ENCODE data around the gene UNC79.

The UNC79 gene

DNA sequence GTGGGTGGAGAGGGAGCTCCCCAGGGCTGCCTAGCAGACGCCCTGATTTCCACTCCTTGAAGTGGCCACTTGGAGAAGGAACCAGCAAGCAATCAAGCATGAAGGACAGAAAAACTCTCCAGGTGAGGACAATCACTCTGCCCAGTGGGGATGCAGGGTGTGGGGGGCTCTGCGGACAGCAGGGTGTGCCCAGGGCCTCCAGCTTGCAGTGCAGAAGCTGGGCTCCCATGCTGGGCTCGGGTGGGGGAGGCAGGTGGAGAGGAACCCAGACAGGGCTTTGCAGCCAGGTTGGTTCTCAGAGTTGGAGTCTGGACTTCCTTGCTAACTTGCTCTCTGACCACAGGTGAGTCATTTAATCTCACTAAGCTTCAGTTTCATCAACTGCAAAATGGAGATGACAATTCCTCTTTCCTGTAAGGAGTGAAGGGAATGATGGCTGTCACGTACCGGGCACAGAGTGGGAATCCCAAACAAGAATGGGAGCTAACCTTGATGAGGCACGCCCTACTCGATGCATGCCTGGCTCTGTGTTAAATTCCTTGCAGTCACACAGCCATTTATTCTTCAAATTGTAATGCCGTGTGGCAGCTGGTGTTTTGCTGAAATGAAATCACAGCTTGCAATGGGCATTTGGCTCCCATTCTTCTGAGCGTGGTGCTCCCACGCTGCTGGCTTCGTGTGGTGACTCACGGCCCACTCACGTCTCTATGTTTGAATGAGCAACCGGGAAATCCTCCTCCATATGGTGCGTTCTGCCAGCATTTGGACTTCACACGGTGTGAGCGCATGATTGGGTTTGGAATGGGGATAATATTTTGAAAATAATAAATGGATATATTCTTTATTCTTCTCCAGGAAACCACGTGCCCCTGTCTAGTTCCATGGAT is 282.3 kb downstream of the UNC79 start:
- DNase-seq: no peak

DNA sequence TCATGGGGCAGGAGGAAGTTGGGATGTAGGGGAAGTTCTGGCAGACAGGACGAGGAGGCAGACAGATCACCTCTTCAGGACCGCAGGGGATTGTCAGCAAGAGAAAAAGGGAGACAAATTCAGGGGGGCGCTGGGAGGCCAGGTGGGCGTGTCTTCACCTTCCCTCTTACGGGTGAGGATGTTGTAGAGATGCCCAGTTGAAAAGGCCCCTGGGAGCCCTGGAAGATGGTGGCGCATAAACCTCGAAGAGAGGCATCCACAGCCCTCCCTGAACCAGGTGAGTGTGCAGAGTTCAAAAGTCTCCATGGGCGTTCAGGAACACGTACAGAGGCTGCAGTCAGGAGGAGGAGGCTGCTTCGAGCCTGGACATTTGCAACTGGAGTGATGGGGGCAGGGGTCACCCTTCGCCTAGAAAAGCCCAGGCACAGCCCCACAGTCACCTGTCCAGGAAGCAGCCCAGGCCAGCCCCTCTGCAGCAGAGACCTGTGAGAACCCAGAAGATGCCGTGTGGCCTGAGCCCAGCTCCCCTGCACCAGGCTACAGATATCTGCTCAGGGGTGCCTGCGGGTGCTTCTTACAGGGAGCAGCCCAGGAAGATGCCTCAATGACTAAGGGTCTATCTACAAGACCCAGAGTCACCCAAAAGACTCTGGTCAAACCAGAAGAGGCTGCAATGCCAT is 283.1 kb downstream of the UNC79 start:
- no peak for DNase-seq

DNA sequence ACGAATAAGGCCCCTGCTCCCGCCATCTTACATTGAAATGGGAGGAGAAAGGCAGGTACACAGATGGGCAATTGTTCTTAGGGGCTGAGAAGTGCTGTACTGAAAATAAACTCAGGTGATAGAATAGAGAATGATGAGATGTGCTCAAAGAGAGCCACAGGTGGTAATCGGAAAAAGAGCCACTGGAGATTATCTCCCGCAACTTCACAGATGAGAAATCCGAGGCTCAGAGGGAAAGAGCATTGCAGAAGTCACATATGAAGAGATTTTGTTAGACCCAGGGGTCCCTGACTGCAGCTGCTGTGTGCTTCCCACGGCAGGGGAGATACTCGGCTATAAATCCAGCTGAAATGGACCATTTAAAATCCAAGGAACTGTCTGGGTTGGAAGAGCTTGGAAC is 283.9 kb downstream of the UNC79 start:
- DNase-seq: no peak

DNA sequence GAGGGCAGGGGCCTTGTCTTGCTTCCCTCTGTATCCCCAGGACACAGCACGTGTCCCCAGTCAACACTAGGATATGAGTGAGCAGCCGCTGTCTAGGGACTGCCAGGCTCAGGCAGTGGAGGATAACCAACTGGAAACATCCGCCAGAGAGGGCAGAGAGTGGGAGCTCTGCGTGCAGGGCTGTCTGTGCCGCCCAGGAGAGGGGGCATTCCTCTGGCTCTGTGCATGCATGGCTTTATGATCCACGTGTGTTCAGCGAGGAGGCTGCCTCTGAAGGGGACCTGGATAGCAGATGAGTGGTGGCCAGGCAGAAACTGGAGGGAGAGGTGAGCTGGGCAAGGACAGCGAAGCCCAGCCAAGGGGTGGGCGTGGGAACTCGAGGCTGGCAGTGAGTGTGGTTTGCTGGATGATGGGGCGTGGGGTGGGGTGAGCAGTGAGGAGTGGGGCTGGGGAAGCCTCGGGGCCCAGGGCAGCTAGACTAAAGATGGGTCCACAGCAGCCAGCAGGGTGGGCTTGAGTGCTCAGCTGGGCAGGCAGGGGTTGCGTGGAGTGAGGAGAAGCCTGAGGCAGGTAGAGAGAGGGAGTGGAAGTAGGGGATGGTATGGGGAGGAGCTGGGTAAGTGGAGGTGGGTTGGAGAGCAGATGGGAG is 284.7 kb downstream of the UNC79 start:
- no peak for DNase-seq

DNA sequence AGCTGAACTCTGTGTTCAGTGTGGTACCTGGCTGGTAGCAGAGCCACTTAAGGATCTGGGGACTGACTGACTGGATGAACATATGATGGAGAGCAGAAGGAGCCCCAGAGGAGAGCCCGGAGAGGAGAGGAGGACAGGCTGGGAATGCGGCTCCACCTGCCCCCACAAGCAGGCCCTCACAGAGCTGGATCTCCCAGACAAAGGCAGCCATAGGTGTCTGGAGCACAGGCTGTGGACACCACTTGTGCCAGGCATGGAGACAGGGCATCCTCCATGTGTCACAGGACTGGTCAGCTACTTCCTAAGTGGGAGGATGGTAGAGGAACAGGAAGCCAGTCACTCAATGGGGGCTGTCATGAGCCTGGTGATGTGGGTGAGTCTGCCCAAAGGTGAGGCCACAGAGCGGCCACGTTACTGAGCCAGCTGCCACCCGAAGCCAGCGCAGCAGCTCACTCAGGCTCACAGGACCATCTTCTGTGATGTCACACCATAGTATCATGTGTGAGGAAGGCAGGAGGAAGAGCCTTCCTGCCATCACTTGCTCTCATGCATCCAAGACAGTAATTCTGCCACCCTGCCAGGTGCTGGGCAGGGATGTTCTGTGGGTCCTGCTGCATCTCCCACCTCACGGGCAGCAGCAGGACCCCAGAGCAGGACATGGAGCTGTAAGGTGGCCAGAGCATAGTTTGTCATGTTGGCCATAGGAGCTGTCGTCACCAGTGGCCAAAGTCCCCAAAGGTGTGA is 285.4 kb downstream of the UNC79 start:
- no peak for DNase-seq

DNA sequence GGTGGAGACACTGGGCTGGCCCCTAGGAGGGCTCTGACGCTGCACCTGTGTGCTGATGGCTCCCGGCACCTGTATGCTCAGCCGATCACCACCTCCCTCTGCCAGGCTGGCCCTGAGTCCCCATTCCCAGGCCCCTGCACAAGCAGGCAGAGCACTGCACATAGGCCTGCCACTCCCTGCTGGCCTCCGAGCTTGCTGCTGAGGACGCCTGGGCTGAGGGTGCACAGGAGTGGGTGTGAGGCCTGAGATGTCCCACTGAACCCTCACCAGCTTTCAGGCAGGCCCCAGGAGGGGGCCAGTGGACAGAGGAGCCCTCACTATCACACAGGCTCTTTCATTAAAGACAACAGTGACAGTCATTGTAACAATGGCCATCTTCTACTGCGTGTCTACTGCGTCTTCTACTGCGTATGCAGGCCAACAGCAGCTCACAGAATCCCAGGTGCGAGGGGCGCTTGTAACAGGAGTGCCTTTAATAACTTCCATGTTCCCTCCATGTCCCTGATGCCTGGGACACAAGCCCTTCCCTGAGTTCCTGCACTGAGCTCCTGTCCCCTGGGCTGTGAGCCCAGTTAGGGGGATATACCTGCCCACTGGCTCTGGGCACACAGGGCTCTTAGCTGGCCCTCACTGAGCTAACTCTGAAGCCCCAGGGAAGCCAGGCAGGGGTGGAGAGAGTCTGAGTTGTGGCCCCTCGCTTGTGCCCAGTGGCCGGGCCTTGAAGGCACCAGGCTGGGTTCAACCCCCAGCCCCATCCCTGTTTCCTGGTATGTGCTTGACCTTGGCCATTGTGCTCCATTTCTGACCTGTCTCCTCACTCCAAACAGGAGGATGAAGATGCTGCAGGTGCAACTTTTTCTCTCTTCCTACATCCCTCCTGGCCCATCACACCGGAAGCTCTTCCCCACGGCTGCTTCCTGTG is 286.3 kb downstream of the UNC79 start:
- DNase-seq: no peak

DNA sequence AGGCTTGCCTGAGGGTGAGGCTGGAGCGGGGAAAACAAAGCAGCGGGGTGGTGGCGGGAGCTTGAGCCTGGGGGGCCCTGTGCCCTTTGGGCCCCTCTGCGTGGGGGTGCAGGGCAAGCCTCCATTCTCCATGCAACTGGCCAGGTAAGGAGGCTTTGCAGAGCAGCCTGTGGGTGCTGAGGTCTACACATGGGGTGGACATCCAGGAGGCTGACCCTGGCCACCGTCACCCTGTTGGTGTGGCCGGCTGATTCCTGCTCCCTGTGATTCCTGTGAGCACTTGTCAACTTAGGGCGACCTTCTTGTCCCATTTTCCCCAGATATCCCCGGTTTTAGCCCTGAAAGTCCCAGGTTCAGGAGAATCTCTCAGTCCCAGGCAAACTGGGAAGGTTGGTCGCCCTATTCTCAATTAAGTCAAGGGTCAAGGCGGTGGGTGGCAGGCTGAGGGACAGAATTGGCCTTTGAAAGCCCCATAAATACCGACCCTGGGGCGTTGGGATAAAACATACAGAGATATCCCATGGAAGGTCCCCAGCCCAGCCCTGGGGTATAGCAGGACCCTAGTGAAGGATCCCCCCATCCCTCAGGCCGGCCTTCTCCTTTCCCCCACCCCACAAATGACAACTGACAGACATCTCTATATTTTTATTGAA is 287.1 kb downstream of the UNC79 start:
- no peak for DNase-seq

DNA sequence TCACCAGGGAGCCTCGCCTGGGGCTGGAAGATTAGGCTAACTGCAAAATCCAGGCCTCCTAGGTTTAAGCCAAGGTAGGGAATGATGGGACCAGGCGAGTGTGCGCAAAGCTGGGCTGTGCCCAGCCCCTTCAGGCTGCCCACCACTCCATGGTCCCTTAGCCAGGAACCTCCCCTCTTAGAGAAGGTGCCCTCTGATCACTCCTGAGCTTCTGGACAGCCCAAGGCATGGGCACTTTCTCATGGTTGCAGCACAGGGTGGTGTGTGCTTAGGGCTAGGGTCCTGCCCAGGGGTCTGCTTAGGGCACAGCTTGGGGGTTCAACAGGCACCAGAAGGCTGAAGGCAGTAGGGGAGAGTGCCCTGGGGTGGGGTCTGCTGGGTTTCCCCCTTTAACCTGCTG is 288.5 kb downstream of the UNC79 start:
- no peak for DNase-seq

DNA sequence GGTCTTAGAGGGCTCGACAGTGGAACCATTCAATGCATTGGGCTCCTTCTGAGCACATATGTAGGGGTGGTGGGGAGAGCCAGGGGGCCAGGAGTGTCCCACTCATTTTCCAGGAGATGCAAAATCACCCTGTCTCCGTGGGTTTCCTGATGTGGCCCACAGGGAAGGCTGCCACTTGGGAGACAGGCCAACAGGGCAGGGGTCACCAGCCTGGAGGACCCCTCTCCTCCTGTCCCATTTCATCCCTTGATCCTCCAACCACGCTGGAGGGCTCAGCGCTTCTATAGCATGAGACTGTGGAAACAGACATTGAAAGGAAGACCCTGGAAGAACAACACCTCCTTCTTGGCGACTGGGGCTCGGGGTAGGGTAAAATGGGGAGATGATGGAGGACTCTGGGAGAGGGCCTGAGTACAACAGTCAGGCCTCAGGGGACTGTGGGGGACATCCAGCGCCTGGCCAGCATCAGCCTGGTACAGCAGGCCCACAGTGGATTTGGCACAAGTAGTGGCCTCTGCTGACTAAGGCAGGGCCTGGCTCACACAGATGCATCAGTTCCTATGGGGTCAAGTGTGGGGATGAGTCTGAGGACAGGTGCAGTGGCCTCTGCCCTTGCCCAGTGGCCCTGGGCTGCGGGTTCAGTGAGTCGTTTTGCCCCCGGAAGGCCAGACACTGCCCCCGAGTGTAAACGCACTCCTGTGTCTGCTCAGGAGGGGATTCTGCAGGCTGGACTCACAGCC is 289.5 kb downstream of the UNC79 start:
- DNase-seq: no peak

DNA sequence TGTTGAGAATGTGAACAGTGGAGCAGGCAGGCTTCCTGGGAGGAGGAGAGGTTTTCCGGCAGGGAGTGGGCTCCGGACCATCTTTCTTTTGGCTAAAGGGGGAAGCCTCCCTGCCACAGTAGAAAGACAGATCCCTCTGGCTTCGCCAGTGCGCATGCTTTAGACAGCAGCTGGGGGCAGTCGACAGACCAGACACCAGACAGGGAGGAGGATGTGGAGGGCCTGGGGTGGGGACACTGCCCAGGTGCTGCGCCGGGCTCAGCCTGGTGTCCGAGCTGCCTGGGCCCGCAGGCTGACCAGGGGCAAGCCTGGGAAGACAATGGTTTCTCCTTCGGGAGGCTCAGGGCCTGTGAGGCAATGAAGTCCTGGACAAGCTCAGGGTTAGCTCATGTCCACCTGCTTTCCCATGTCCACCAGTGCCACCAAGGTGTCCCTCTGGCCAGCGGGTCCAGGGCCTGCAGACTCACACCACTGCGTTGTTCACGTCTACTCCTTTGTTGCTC is 290.3 kb downstream of the UNC79 start:
- no peak for DNase-seq

DNA sequence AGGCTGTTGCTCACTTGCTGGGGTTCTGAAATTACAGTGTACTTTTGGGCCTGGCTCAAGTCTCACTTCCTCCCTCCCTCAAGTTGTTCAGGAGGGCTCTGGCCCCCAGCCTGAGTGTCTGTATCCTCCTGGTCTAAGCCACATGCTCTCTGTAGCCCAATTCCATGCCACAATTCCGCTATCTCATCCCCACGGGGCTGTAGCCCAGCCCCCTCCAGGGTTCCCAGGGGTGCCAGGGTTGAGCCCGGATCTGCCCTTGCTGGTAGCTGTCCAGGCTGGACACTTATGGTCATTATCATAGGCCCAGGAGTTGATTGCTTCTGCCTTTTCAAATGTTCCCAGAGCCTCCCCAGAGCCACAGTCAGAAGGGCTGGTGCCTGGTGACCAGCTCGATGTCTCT is 292.3 kb downstream of the UNC79 start:
- DNase-seq: no peak

DNA sequence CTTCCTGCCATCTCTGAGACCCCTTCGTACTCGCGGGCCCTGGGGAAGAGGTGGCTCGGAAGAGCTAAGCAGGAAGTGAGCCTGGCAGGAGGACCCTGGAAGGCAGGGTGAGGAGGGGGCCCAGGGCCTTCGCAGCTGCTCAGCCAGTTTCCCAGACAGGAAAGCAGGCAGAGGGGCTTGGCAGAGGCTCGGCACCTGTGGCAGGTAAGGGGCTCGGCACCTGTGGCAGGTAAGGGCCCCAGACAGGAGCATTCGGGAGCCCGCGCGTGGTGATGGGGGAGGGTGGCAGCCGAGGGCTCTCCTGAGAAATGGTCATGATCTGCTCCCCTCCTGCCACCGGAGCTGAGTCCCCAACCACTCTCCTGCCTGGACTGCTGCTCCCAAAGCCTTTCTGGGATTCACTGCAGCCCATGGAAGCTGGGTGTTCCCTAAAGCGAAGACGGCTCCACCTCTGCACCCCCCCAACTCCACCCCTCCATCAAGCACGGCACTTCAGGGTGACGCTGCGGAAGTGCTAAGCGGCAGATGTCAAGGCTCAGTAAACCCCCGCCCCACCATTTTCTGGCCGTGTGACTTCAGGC is 294.4 kb downstream of the UNC79 start:
- no peak for DNase-seq

DNA sequence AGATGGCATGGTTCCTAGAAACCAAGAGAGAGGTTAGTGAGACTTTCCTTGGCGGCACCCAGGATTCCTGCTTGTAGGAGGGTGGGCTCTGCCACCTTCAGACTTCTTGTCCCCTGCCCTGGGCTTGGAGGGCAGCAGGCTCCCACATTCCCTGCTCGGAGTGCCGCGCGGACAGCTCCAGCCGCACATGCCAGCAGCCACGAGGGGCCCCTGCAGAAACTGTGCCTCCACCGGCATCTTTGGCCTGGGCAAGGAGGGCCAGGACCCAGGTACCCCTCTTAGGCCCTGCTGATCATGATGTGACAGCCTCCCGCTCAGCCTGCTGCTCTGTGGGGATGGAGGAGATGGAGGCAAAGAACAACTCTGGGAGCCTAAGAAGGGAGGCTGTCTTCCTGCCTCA is 295.3 kb downstream of the UNC79 start:
- DNase-seq: no peak

DNA sequence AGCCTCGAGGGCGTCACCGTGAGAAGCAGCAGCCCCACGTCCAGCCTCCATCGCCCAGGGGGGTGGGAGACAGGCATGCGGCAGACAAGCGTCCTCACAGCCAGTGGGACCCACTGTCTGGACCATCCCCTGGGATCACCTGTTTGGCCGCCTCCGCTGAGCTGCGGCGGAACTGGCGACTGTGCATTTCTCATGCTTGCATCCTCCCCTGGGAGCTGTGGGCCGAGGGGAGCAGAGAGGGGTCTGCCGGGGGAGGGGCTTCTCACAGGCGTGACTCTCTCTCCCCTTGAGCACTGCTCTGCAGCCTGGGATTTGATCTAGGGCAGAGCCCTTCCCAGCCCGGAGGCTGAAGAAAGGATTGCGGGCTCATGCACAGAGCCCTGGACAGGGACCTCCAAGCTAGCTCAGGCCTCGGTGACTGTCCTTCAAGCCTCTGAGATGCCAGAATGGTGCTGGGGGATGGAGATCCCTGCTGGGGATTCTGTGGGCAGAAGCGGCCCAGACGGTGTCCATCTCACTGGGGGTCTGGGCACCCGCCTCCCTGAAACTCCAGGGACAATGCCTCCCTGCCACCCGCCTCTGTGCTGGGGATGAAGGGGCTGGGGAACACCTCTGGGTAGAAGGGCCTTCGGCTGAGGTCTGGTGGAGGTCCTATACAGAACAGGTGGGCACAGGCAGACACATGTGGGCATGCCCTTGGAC is 296.5 kb downstream of the UNC79 start:
- no peak for DNase-seq

DNA sequence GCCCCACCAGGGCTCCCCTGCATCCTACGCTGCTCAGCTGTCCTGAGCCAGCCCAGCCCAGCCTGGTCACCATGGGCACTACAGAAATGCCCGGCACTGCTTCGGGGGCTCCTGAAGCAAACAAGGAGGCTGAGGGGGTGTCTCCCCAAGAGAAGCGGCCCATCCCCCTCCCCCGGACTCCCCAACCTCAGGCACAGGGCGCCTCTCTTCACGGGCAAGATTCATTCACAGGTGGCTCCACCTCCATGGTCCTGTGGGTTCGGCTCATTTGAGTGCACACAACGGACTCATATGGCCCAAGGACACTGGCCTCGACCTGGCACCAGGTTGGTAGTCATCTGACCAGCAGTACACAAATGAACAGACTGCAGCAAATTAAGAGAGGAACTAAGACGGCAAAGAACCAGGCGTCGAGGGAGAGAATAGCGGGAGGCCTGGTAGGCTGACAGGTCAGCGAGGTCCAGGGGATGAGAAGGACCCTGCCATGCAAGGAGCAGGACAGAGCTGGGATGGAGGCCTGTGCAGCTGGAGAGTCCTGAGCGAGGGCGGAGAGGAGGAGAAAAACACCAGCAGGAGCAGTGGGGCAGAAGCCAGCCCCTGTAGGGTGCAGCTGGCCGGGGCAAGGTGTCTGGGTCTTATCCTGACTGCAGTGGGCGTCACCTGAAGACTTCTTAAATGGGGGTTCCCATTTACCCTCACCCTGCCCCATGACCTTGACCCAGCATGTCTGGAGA is 297.3 kb downstream of the UNC79 start:
- no peak for DNase-seq

DNA sequence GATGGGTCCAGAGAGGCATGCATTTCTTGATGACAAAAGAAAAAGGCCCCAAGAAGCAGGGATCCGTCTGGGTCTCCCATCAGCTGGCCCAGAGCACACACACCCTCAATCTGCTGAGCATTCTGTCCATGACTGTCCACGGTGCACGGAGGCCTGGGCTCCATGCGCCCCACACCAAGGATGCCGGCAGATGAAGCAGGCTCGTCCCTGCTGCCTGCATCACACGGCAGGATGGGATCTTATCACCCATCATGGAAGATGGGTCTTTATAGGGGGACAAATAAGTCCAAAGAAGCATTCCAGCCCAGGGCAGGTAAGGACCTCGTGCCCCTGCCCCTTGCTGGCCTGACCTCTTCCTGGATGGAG is 297.9 kb downstream of the UNC79 start:
- no peak for DNase-seq

DNA sequence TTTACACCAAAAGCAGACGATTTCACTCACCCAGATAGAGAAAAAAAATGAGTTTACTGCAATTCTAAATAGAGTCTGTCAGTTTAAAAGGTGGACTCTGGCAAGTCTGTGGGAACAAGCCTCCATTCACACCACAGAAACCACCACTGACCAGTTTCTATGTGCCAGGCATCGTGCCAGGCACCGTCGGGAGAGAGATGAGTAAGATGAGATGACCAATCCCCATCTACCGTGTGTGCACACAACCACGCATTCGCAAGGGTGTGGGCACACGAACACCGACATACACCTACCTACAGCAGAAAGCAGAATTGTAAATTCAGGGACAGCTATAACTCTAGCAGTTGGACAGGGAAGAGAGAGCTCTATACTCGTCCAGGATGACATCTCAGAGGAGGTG is 299.3 kb downstream of the UNC79 start:
- DNase-seq: no peak

DNA sequence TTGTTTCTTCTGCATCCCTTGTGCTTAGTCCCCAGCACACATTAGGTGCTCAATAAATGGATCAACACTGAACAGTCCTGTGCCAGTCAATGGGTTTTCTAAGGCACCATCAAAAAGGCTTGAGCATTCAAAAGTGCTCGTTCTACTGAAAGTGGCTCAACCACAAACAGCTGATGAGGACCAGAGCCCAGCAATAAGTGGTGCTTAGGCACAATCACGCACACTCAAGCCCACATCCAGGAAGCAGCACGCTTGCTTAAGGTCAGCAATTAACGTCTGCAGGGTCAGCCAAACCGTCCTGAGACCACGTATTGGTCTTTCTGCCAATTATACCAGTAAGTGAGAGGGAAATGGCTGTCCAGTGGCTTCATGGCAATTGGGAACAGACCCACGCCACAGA is 301.0 kb downstream of the UNC79 start:
- DNase-seq: no peak

DNA sequence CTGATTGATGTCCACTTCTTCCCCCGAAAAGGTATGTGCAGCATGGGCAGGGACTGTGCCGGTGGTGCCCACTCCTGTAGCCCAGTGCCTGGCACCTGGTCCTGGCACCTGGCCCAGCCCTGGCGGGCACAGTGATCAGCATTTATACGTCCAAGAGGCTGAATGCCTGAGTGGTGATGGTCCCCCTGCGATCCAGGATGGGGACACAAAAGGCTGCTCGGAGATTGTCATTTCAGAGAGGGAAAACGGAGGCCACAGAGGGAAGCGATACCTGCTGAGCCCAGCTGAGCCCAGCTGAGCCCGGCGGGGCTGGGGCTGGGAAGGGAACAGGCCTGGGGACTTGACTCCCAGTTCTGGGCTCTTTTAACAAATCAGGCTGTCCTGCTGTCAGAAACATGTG is 301.8 kb downstream of the UNC79 start:
- DNase-seq: no peak
